HFFc6 (cell line): Measurements from ENCODE around the gene TMEM272. TPM values are rescaled to one million over a fixed set of nuclear protein-coding genes. Genes with fewer than 3 reads are reported as not detected.

Source experiments
- DNase-seq: peaks from one replicate; pipeline ENCODE4 v3.0.0-alpha.2; 2018
- H3K27ac Mint-ChIP-seq: 2 replicates; pipeline ENCODE4 v1.8.0; 2020; ENCODE audit warnings: mild to moderate bottlenecking, mixed read lengths
- H3K27me3 Mint-ChIP-seq: 2 replicates; pipeline ENCODE4 v1.8.0; 2021; ENCODE audit warnings: mild to moderate bottlenecking, moderate library complexity, mixed read lengths; ENCODE audit not compliant: insufficient read depth
- H3K36me3 Mint-ChIP-seq: 2 replicates; pipeline ENCODE4 v1.8.0; 2021; ENCODE audit warnings: low read depth, mixed read lengths
- H3K4me1 Mint-ChIP-seq: 2 replicates; pipeline ENCODE4 v1.8.0; 2020; ENCODE audit warnings: low read depth, mixed read lengths
- H3K4me3 Mint-ChIP-seq: 2 replicates; pipeline ENCODE4 v1.8.0; 2020; ENCODE audit warnings: mild to moderate bottlenecking, moderate library complexity, mixed read lengths
- H3K9me3 Mint-ChIP-seq: 2 replicates; pipeline ENCODE4 v1.8.0; 2020; ENCODE audit warnings: mild to moderate bottlenecking, mixed read lengths
- CTCF ChIP-seq: fragments of 200-600 bp; sonication (generic); IDR thresholded peaks from 2 replicates; pipeline ENCODE4 v1.5.0; 2021; ENCODE audit warnings: antibody characterized with exemption, mild to moderate bottlenecking
- total RNA-seq, 6 experiments: library from RNA; stranded (reverse); fragmentation: NEBNext Ultra II Directional; extraction: Animal tissue kit (Norgen Biotek cat#: 25700); gene quantifications; 2 replicates in 1 of 6; 3 replicates in 5 of 6; pipeline ENCODE4 v1.2.3, GENCODE V29; 2021

The TMEM272 gene
- total RNA-seq, 6 experiments from 2014 or later: not detected

- no peaks in the 10 kb centered on the region for H3K9me3 Mint-ChIP-seq
- H3K27ac Mint-ChIP-seq: no peak overlapping the region
- no peaks in the 10 kb centered on the region for H3K36me3 Mint-ChIP-seq
- H3K4me3 Mint-ChIP-seq: no peak overlapping the region
- H3K4me1 Mint-ChIP-seq: peaks cover 20% of the 10 kb centered on the region
- no peak for DNase-seq
- peaks cover 10% of the 10 kb centered on the region for H3K27me3 Mint-ChIP-seq
- no peak for TF ChIP-seq CTCF
These were observed 62.8 kb downstream of the TMEM272 start for GRCh38 chr13:51782026-51782710.

- Mint-ChIP-seq H3K36me3 (no peaks in the 10 kb centered on the region), H3K9me3 (no peaks in the 10 kb centered on the region), H3K27me3 (peaks cover 12% of the 10 kb centered on the region), H3K4me3 (no peak overlapping the region), H3K27ac (no peak overlapping the region), H3K4me1 (peaks cover 13% of the 10 kb centered on the region)
- TF ChIP-seq CTCF: peak; percentile 69
- DNase-seq: no peak
These were observed 63.5 kb downstream of the TMEM272 start for GRCh38 chr13:51781246-51782022.

GRCh38 chr13:51780099-51780498, 64.9 kb downstream of the TMEM272 start:
- H3K36me3 Mint-ChIP-seq: no peaks in the 10 kb centered on the region
- no peak overlapping the region for H3K4me3 Mint-ChIP-seq
- no peaks in the 10 kb centered on the region for H3K9me3 Mint-ChIP-seq
- peaks cover 14% of the 10 kb centered on the region for H3K27me3 Mint-ChIP-seq
- DNase-seq: no peak
- no peak for TF ChIP-seq CTCF
- no peak overlapping the region for H3K27ac Mint-ChIP-seq
- no peaks in the 10 kb centered on the region for H3K4me1 Mint-ChIP-seq

GRCh38 chr13:51778392-51778791, 66.6 kb downstream of the TMEM272 start:
- H3K36me3 Mint-ChIP-seq: no peaks in the 10 kb centered on the region
- TF ChIP-seq CTCF: no peak
- no peak overlapping the region for H3K27ac Mint-ChIP-seq
- H3K4me3 Mint-ChIP-seq: no peak overlapping the region
- peaks cover 11% of the 10 kb centered on the region for H3K27me3 Mint-ChIP-seq
- DNase-seq: no peak
- no peaks in the 10 kb centered on the region for H3K9me3 Mint-ChIP-seq
- H3K4me1 Mint-ChIP-seq: no peaks in the 10 kb centered on the region

- TF ChIP-seq CTCF: no peak
- H3K36me3 Mint-ChIP-seq: no peaks in the 10 kb centered on the region
- no peak overlapping the region for H3K4me3 Mint-ChIP-seq
- no peaks in the 10 kb centered on the region for H3K9me3 Mint-ChIP-seq
- no peaks in the 10 kb centered on the region for H3K4me1 Mint-ChIP-seq
- H3K27ac Mint-ChIP-seq: no peak overlapping the region
- DNase-seq: no peak
- H3K27me3 Mint-ChIP-seq: peaks cover 9% of the 10 kb centered on the region
These were observed 67.1 kb downstream of the TMEM272 start for GRCh38 chr13:51777921-51778320.
